ENCODE results near the gene WNT5B.
A peak's percentile ranks its signal among the peaks of the same experiment; 100 is the strongest.

WNT5B gene

DNA sequence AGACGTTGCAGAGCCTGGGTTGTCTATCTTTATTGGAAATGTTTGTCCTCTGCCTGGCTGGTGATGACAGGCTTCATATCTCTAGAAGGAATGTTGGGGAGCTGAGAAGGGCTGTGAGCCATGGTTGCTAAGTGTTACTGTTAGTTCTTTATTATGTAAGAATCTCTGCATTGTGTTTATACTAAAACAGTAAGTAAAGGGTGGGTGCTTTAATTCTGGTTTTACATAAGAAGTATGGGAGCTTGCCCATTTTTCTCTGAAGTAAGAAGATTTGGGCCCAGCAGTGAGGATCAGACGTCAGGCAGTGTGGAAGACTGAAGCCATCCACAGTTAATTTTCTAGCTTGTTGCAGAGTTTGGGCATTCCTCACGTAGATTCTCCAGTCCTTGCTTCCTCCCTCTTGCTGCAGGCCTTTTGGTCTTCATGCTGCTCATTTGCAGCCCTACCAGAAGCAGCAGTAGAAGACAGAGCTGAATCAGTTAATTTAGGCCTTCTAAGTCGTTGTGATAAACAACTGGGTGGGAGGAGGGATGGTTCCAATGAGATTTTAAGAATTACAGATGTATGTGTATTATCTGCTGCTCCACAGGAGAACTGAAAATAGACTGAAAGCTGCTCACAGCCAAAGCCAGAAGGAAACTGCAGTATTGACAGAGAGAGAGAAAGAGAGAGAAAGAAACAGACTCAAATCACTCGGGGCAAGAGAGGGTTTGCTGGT lies 21.4 kb downstream of the WNT5B start:
- no peak for DNase-seq (ENCODE audit: low read depth in 1 of 2, low spot score in 1 of 2)

DNA sequence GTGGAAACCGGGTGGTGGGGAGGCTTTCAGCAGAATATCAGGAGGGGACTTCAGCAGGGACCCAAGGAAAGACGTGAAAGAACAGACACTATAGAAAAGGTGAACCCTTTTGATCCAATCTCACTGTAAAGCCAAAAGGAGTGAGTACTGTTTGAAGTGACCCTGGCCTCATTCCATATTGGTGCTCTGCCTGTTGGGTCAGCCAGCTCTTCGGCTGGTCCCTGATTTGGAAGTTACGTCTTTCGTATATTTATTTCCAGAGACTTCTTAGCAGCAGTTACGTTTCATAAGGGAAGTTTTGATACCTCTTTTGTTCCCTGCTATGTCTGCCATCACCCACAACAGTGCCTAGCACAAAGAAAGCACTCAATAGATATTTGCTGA lies 21.9 kb downstream of the WNT5B start:
- no peak for DNase-seq (ENCODE audit: low read depth in 1 of 2, low spot score in 1 of 2)

DNA sequence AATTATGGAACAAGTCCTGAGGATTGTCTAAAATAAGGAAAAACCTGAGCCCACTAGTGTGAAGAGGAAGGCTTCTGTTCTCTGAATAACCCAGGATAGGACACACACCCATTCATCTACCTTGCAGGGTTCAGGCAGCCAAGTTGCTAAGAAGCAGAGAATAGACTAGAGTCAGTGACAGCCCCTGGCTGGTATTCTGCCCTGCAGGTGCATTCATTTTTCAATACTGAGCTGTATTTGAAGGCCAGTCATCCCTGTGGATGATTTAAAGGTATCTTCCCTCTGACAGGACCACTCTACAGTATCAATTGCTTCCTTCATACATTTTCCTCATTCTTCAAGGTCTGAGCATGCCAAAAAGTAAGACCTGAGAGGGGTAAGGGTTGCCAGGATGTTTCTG lies 22.9 kb downstream of the WNT5B start:
- no peak for DNase-seq (ENCODE audit: low read depth in 1 of 2, low spot score in 1 of 2)

DNA sequence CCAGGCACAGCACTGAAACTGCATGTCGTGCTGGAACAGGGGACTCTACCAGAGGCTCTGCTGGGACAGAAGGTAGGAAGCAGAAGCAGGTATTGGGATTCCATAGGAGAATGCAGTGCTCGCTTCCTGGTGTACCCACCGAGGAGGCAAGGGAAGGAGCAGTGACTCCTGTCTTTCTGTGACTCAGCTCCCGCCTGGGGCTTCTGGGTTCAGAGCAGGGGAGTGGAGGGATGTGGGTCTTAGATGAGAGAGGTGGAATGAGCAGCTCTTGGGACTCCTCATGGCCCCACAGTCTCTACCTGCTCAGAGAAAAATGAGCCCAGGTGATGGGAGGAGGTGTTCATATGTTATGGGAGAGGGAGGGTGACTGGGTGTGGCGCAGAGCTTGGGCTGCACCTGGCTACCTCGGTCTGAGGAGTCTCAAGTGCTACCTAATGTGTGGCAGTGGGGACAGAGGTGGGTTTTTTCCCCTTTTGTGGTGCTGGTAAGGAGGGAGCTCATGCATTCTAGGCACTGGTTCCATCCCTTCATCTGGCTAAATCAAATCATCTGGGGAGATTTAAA lies 26.3 kb downstream of the WNT5B start:
- no peak for DNase-seq (ENCODE audit: low read depth in 1 of 2, low spot score in 1 of 2)

DNA sequence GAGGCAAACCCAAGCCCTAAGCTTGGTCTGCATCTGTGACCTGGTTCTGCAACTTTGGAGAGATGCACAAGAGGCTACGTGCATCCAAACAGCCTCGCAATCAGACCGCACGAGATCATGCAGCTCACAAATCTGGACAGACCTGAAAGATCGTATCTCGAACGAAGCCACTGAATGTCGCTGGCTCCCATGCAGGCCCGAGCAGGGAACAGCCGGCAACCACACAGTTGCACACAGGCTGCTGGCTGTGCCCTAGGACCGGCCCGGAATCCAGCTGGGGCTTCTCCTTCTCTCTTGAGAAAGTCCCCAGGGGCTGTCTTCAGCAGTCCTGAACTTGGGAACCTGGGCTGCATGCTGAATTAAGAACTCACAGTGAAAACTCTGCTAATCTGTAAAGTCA lies 27.9 kb downstream of the WNT5B start:
- no peak for DNase-seq (ENCODE audit: low read depth in 1 of 2, low spot score in 1 of 2)

DNA sequence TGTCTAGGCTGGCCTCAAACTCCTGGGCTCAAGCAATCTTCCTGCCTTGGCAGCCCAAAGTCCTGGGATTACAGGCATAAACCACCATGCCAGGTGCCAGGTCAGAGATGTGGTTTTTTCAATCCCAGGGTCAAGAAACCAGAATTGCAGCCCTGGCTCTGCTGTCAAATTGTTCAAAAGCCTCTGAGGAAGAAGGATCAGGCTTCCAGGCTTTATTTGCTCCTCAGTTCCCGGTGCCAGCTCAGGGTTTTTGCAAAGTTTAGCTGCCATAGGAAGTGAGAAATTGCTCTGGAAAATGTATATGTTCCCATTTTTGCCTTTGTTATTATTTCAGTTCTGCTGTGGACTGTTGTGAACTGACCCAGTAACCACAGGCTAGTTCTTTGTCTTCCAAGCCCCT lies 28.7 kb downstream of the WNT5B start:
- DNase-seq (ENCODE audit: low read depth in 1 of 2, low spot score in 1 of 2), result no peak

DNA sequence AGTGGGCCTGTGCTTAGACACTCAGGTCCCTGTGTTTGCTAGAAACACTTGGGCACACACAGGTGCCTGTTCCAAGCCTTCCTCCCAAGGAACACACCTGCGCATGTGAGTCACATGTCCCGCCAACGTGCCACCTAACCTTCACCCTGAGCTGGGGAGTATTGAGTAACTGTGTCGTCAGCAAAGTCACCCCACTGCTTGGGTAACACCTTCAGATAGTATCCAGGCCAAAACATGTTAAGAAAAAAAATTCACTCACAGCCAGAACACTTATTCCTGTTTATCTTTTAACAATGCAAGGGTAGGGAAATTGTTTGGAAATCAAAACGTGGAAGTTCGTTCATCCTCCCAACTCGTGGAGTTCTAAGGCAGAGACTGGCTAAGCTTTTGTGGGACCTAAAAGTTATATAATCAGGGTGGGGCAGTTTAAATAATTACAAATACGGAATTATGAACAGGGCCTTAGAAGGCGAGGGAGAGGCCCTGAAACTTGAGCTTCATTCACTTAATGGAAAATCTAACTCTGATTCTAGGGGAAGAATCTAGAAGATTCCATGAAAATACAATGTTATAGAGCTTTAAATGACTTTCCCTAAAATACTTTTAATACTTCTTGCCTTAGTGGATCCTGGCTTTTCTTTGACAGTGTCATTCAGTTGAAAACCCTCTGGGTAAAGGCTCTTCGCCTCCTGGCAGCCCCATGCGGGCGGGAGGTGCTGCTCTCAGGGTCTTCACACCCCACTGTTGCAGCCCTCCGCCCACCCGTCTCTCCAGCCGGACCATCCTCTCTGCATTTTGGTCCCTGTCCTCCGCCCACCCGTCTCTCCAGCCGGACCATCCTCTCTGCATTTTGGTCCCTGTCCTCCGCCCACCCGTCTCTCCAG lies 31.5 kb downstream of the WNT5B start:
- DNase-seq (ENCODE audit: low read depth in 1 of 2, low spot score in 1 of 2), result peak; percentile 11 to 13

DNA sequence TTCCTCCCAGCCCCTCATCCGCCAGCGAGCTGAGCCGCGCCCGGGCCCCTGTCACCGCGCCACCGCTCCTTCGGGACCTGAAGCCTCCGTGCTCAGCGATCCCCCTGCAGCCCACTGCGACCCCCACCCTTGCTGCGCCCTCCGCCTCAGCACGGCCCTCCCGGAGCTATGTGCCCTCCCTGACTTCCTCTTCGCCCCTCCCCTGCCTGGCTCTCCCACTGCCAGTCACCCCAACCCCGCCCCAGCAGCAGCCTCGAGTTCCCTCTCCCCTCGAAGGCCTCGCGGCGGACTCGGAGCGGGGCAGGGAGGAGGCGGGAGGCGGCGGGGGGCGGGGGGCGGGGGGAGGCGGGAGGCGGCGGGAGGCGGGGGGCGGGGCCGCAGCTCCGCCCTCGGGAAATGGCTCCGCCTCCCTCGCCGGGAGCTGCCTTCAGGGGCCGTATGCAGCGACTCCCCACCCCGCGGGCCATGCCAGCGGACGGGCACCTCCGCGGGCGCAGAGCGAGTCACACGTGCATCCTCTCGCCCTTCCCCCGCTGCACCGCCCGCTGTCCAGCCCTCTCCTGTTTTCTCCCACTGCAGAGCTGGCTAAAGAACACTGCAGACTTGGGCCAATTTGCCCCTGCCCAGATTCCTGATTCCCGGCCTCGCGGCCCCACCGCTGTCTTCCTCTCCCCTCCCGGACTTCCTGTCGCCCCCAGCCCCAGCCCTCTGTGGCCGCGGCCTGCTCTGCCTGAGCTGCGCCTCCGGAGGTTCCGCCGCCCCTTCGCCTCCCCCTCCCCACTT lies 32.7 kb downstream of the WNT5B start:
- DNase-seq (ENCODE audit: low read depth in 1 of 2, low spot score in 1 of 2), result peak; percentile 59

DNA sequence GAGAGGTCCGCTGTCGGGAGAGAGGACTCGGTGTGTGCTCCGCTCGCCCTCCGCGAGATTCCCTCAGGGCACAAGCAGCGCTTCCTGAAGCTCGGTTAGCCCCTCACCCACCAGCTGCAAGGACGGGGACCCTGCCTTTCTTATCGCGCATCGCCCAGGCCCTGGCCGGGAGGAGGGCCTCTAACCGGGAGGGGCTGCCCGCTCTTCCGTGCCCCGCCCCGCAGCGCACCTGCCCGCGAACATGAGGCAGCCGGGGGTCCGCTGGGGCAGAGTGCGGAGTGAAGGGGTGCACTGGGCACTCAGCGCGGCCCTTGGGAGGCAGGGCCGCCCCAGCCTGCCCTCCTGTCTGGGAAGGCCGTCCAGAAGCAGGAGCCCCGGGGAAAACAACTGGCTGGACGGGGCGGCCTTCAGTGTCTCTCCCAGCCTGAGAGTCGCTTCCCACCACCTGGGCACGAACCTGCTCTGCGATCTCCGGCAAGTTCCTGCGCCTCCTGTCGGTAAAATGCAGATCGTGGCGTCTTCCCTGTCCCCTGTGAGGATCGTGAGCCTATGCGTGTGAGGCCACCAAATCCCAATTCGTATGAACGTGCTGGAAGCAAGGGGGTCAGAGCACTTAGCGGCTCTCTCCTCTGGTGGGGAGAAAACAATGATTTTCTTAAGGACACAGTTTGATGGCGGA lies 33.9 kb downstream of the WNT5B start:
- peak in 1 of 2 donors; percentile 12 for DNase-seq (ENCODE audit: low read depth in 1 of 2, low spot score in 1 of 2)

DNA sequence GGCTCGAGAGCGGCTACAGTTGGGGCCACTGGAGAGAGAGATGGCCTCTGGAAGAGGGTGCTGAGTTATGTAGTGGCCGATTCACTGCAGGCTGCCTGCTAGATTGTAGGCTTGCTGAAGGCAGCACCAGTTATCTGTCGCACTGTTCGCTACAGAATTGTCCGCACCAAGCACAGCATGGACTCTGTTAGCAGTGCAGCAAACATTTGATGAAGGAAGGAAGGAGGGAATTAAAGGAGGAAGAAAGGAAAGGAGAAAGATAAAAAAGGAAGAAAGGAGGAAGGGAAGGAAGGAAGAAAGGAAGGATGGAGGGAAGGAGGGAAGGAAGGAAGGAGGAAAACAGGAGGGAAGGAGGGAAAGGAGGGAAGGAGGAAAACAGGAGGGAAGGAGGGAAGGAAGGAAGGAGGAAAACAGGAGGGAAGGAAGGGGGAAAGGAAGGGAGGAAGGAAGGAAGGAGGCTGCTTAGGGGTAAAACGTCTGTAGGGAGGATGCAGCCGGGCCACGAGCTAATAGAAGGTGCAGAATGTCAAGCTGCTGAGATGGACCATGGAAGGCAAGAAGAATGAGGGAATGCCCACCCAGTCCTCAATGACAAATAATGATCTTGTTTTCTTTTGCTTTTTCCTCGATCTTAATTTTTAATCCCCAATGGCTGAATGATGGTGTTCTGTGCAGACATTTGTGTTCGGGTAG lies 34.6 kb downstream of the WNT5B start:
- no peak for DNase-seq (ENCODE audit: low read depth in 1 of 2, low spot score in 1 of 2)

DNA sequence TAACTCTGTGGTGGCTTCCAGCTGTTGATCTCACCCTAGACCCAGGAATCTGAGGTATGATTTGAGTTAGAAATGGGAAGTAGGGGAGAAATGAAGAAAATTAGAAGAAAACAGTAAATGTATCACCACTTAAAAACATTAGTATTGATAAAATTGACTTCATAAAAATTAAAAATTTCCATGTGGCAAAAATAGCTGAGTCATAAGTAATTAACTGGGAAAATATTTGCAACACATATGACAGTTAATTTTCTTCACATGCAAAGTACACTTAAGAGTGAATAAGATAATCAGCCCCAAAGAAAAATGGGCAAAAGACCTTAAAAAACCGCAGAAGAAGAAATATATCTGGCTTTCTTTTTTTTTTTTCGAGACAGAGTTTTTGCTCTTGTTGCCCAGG lies 36.3 kb downstream of the WNT5B start:
- no peak for DNase-seq (ENCODE audit: low read depth in 1 of 2, low spot score in 1 of 2)

DNA sequence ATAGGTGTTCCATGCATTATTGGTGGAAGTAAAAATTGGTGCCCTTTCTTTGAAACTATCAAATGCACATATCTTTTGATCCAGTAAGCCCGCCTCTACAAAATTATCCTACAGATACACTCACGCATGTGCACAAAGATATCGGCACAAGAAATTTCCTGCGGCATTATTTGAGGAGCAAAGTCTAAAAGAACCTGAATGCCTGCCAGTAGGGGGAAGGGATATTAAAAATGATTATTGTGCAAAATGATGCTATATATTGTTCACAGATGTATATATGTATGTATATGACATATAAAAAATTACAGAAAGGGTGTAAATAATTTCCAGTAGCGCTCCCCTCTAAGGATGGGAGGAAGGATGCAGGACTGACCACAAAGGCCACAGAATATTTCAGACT lies 37.2 kb downstream of the WNT5B start:
- DNase-seq (ENCODE audit: low read depth in 1 of 2, low spot score in 1 of 2), result no peak

DNA sequence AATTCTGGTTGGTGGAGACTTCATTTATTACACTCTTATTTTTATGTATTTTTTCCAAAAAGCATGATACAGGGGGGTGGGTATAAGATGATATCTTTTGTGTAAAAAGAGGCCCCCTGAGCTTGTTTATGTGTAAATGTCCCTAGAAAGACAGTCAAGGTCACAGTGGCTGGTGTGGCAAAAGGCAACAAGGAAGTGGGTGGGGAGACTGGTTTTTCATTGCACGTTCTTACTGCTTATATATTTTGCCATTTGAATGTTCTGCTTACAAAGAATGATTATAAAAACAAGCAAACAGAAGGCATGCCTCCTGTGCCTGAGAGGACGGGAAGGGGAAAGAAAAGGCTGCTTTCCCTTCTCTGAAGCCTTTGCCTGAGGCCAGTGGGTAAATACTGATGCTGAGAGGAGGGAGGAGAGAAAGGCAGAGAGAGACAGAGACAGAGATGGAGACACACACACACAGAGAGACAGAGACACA lies 37.7 kb downstream of the WNT5B start:
- no peak for DNase-seq (ENCODE audit: low read depth in 1 of 2, low spot score in 1 of 2)

DNA sequence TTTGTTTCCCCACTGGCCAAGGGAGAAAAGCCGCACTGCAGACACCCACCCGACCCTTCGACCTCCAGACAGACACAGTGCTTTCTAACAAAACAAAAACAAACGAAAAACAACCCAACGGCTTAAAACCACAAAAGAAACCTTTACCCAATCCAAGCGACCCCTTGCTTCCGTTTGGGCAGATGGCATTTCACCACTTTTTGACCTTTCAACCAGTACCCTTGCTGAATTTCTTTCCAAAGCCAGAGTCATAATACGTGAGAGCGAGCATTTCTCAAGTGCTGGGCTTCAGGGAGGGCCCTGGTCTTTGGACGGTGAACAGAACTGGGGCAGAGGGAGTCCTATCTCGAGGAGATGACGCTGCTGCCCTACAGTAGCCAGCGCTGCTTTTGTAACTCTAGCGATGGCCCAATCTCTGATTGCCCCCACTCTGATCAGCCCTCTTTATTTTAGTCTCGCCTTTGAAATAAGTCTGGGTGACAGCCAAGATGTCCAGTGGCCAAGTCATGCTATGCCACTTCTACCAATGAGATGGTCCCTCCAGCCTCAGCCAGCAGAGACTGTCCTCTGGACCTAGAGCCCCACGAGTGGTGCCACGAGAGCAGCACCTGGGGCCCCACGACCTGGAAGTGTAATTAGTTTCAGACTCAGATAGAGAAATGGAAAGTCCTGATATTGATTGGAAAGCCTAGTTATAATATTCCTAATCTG lies 40.0 kb downstream of the WNT5B start:
- no peak for DNase-seq (ENCODE audit: low read depth in 1 of 2, low spot score in 1 of 2)

DNA sequence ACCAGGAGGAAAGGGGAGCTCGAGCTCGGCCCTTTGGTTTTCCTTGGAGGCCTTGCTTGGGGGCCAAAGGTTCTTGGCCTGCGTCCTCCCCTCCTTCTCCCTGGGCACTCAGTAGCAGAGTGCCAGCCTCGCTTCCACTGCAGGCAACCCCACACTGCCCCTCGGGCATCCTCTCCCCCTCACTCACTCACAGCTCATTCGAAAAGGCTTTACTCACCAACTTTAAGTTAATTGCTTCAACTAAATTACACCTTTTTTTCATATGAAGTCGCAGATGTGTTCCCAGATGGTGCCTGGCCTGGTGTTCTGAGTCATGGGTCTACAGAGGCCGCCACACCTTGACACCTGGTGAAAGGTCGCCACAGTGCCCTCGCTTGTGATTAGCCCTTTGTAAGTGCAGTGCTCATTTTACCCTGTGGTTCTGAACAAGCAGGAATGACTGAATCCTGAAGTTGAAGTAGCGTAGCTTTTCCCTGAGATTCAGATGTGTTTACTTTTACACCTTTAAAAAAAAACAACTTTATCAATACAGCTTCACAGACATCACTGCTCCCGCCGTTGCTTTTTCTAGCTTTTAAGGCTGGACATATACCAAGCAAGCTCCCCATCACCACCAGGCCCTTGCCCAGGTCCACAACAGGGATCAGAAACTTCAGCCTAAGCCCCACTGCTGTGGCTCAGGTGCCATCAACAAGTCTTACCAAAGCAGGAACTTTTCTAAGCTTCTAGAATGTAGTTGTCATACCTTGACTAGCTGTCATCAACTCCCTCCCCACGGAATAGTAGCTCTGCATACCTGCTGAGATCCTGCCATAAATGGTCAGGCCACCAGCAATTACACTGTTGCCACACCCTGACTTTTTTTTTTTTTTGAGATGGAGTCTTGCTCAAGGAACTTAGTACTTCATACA lies 41.6 kb downstream of the WNT5B start:
- no peak for DNase-seq (ENCODE audit: low read depth in 1 of 2, low spot score in 1 of 2)

DNA sequence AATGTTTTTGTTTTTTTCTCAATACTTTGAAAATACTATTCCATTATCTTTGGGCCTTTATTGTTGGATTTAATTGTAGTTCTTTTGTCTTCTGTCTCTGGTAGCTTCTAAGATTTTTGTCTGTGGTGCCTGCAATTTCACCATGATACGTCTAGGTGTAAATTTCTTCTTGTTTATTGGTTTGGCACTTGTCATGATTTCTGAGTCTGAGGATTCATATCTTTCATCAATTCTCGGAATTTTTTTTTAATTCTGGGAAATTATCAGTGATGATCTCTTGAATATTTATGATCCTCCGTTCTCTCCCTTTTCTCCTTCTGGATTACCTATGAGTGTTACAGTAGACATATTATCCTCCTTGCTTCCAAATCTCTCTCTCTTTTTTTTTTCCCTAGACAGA lies 47.0 kb downstream of the WNT5B start:
- DNase-seq (ENCODE audit: low read depth in 1 of 2, low spot score in 1 of 2), result no peak

DNA sequence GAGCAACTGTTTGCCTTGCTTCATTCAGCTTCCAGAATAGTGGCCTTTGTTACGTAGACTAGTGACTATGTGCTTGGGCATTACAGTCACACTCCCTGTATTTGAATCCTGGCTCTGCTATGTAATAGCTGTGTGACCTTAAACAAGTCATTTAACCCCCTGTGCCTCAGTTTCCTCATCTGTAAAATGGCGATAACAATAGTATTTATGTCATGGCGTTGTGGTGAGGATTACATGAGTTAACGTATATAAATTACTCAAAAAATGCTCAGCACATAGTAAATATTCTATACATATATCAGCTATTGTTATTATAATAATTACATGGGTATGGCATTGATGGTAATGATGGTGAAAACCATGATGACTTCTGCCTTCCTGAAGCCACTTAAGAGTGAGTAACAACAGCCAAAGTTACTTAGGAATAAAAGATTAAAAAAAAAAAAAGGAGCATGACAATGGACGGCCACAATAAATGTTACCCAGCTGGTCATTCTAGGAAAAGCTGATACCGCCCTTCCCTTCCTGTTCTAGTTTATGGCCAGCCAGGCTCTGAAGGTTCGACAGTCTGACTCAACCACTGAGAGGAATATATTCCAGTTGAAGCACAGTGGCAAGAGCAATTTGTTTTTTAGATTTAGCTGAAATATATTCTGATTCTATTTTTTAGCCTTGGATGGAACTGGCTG lies 51.9 kb downstream of the WNT5B start:
- no peak for DNase-seq (ENCODE audit: low read depth in 1 of 2, low spot score in 1 of 2)

DNA sequence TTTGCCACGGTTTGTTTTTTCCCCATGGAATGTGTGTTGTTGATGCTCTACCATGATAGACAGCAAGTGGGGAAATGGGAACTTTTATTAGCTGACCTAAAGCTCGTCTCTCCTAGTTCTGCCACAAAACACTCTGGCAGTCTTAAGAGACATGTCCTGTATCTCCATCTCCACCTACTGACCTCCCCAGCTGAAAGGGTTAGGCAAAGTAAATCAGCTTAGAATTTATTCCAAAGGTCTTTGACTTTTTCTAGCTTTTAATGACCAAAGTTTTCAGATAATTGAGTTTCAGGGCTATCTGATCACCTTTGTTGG lies 52.4 kb downstream of the WNT5B start:
- no peak for DNase-seq (ENCODE audit: low read depth in 1 of 2, low spot score in 1 of 2)
